HG03060 (cell line): ENCODE data around the gene FNDC11.

ENCODE experiments used
- ATAC-seq: cut with Tn5 transposase; IDR thresholded peaks from one replicate; pipeline ENCODE4 v1.9.1; 2021; ENCODE audit warnings: low read depth, moderate number of reproducible peaks; ENCODE audit not compliant: unreplicated experiment

Gene FNDC11

DNA sequence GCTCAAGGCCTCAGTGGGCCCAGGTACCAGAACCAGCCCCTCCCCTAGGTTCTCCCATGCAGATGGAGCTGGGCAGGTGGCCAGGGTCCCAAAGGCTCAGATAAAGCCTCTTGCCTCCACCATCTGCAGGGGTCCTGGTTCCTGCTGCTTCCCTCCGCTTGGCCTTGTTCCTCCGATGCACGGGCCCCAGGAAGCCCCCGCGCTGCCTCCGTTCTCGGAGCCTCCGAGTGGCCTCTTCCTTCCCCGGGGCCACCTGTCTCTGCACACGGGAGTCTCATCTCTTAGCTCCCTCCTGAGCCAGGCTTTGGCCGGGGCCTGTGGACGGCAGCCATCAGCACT is 14.9 kb upstream of the FNDC11 start:
- ATAC-seq: no peak

DNA sequence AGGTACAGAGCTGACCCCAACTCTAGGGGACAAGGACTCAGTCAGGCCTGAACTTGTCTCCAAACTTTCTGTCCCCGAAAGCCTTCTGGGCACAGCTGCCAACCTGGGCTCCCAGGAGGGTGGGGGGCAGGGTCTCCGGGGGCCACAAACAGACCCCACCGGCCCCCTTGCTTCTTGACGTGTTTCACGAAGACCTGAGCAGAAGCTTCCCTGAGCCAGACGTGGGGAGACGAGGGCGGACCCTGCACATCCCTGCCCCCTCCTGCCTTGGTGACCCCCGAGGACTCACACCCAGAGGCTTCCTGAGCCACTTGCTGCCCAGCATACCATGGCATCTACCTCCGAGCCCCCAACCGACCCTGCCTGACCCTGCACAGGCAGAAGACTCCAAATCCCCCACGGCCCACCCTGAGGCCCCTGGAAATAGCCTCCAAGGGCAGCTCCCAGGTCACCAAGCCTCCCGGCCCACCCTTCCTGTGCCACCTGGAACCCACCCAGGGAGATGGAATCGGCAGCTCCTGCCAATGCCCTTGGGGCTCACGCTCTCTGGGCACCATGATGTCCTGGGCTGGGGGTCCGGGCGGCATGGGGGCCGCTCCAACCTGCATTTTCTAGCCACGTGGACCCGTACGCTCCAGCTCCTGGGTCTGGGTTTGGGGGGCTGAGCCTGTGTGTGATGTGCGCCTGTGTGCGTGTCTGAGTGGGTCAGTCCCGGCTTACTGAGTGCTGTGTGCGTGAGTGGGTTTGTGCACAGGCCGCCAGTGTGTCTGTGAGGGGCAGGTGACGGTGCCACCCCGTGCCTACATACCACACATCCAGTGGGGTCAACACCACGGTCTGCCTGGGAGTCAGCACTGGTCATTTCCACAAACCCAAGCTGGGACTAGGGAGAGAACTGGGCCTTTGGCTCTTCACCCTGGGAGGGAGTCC is 14.3 kb upstream of the FNDC11 start:
- no peak for ATAC-seq

GRCh38 chr20:63540417-63541186 is 13.4 kb upstream of the FNDC11 start:
- no peak for ATAC-seq

DNA sequence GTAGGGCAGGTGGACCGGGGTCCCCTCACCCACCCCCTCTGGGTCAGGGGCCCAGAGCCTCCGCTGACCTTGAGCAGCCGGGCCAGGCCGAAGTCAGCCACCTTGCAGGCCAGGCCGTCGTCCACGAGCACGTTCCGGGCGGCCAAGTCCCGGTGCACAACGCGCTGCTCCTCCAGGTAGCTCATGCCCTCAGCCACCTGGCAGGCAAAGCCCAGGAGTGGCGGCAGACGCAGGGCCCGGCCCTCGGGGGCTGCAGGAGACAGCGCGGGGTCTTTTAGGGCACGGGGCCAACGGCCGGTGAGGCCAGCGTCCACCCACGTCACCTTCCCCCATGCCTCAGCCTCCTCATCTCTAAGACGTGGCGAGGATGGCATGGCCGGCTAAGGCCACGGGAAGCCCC is 12.6 kb upstream of the FNDC11 start:
- no peak for ATAC-seq

GRCh38 chr20:63542031-63542559 is 11.9 kb upstream of the FNDC11 start:
- no peak for ATAC-seq

DNA sequence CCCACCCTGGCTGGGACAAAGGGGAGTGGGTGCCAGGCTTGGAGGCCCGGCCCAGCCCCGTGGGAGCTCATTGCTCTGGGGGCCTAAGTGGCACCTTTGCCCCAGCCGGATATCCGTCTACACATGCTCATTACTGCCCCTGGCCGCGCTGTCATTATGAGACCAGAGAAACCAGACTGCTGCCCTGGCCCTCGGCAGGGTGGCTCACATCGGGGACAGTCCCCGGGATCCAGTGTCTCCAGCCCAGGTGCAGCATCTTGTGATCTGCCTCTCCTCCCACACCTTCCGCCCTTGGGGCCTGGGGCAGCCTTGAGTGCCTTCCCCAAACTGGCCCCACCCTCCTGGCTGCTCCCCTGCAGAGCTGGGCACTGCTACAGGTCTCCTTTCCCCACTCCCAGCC is 11.3 kb upstream of the FNDC11 start:
- no peak for ATAC-seq

GRCh38 chr20:63543131-63543530 is 10.8 kb upstream of the FNDC11 start:
- ATAC-seq: no peak

- ATAC-seq: no peak
These were observed 10.2 kb upstream of the FNDC11 start for GRCh38 chr20:63543733-63544132.

DNA sequence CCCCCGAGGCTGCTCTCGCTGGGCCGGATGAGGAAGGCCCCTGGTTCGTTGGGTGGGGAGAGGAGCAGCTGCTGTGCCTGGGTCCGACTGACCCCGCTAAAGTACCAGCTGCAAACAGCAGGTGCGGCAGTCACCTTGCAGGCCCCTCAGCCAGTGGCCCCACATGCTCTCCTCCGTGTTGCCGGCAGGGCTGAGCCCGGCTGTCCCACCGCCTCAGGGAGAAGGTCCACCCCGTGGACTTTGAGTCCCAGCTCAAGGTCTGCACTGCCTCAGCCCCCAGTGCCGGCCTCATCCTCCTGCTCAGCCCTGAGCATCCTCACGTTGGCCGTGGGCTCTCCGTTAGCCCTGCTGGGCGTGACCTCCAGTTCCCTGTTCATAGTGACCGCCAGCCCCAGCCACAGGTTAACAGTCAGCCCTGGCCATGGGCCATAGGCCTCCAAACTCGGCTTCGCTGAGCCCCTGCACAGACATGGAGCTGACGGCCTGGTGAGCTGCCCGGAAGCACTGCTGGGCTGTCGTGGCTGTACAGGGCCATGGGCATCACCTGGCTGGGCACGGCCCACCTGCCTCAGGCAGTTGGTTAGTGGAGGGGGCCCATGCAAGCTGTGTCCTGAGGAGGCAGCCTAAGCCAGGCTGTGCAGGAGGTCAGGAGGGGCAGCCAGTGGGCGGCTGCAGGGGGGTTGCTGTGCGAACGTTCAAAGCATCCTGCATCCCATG is 9.6 kb upstream of the FNDC11 start:
- ATAC-seq: no peak

- no peak for ATAC-seq
These were observed 8.9 kb upstream of the FNDC11 start for GRCh38 chr20:63544958-63545516.

GRCh38 chr20:63545814-63546213 is 8.1 kb upstream of the FNDC11 start:
- ATAC-seq: no peak

GRCh38 chr20:63546256-63546955 is 7.6 kb upstream of the FNDC11 start:
- no peak for ATAC-seq

DNA sequence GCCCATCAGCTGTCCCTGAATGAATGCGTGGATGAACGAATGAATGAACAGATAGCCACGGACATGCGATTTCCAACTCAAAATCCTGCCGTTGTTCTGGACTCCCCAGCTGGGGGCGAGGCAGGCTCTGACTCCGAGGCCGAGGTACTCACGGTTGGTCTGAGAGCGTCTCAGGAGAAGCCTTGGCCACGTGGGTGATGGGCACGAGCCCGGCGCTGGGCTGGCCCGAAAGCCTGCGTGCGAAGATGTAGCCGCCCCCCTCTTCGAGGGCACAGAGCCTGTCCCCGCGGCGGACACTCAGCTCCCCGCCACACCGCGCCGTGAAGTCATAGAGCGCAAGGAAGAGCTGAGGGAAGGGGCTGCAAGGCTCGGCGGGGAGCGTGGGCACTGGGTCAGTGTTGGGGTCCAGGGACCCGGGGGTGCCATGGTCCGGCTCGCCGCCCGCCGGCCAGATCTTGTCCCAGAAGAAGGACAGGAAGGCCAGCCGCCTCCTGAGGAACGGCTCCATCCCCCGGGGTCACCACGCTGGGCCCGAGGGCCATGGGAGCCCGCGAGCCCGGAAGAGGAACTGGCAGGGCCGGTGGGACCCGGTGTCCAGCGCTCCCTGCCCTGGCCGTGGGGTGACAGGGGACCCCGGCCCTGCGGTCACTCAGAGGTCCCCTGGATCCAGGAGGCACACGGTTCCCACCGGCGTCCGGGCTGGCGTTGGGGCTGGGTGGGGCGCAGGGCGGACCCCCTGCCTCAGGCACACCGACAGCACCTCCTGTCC is 6.8 kb upstream of the FNDC11 start:
- no peak for ATAC-seq

GRCh38 chr20:63547725-63548480 is 6.1 kb upstream of the FNDC11 start, which contains the start of gene SRMS:
SRMS (minus strand) TSS chr20:63547749; CDS start chr20:63547463, 286 bp downstream.
- ATAC-seq: no peak

- ATAC-seq: no peak
These were observed 5.4 kb upstream of the FNDC11 start for GRCh38 chr20:63548542-63548941.

DNA sequence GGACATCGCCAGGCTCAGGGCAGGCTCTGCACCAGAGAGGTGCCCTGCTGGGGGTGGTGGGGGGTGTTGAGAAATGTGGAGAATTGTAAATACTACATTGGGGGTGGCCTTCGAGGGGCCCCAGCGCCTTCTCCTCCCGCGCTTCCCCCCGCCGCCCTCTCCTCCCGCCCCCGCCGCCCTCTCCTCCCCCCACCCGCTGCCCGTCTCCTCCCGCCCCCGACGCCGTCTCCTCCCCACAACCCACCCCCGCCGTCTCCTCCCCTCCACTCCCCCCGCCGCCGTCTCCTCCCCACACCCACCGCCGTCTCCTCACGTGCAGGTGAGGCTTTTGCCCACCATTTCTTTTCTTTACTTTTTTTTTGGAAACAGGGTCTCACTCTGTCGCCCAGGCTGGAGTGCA is 4.9 kb upstream of the FNDC11 start:
- no peak for ATAC-seq

GRCh38 chr20:63549679-63550282 is 4.2 kb upstream of the FNDC11 start:
- no peak for ATAC-seq

DNA sequence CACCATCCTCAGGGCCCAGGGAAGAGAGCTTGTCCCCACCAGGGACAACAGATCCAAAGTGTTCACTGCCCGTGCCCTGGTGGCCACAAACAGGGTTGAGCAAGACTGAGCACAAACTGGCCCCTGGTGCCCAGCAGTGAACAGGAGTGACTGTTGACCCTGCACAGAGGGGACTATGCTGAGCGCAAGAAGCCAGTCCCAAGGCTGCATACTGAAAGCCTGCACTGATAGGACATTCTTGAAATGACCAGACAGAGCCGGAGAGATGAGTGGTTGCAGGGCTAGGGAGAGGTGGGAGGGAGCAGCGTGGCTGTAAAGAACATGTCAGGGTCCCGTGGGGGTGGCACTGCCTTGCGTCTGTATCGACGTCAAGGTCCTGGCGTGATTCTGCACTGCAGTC is 2.9 kb upstream of the FNDC11 start:
- ATAC-seq: no peak
